ENCODE measurements around the gene NOTUM.
"Not testable (repeated sequence)": the region's sequence is repeated elsewhere in the genome, so short reads cannot be mapped to it uniquely, and the experiment has no call there.

Gene NOTUM

GRCh38 chr17:81955058-81955681 lies 5.8 kb downstream of the NOTUM start:
- TF ChIP-seq CTCF (conservative IDR thresholded peaks at IDR 0.05; ENCODE audit: low read depth, low read length): no peak
- no peak overlapping the region for H3K4me3 ChIP-seq (ENCODE audit: low read depth, low read length)
- no peak for DNase-seq (ENCODE audit: low read depth)

GRCh38 chr17:81954131-81955057 lies 6.6 kb downstream of the NOTUM start:
- TF ChIP-seq CTCF (conservative IDR thresholded peaks at IDR 0.05; ENCODE audit: low read depth, low read length): no peak
- DNase-seq (ENCODE audit: low read depth): no peak
- no peak overlapping the region for H3K4me3 ChIP-seq (ENCODE audit: low read depth, low read length)

- not testable (repeated sequence) for H3K4me3 ChIP-seq (ENCODE audit: low read depth, low read length); DNase-seq (ENCODE audit: low read depth)
Observed at GRCh38 chr17:81953443-81953842, 7.5 kb downstream of the NOTUM start.

GRCh38 chr17:81952792-81953228 lies 8.2 kb downstream of the NOTUM start:
- H3K4me3 ChIP-seq (ENCODE audit: low read depth, low read length): no peak overlapping the region
- DNase-seq (ENCODE audit: low read depth): no peak
- TF ChIP-seq CTCF (conservative IDR thresholded peaks at IDR 0.05; ENCODE audit: low read depth, low read length): no peak

- TF ChIP-seq CTCF (conservative IDR thresholded peaks at IDR 0.05; ENCODE audit: low read depth, low read length): no peak
- no peak for DNase-seq (ENCODE audit: low read depth)
- H3K4me3 ChIP-seq (ENCODE audit: low read depth, low read length): no peak overlapping the region
Observed at GRCh38 chr17:81951785-81952684, 9.0 kb downstream of the NOTUM start.

GRCh38 chr17:81950501-81950900 lies 10.5 kb downstream of the NOTUM start:
- DNase-seq (ENCODE audit: low read depth): no peak
- no peak overlapping the region for H3K4me3 ChIP-seq (ENCODE audit: low read depth, low read length)
- no peak for TF ChIP-seq CTCF (conservative IDR thresholded peaks at IDR 0.05; ENCODE audit: low read depth, low read length)
